ENCODE measurements around the gene TMEM50B.
"Not testable (repeated sequence)": the region's sequence is repeated elsewhere in the genome, so short reads cannot be mapped to it uniquely, and the experiment has no call there.

TMEM50B gene

GRCh38 chr21:33478182-33478581 lies 1.6 kb downstream of the TMEM50B start:
- DNase-seq (ENCODE audit: low read depth), result no peak

GRCh38 chr21:33477066-33477465 lies 2.7 kb downstream of the TMEM50B start:
- no peak for DNase-seq (ENCODE audit: low read depth)

- DNase-seq (ENCODE audit: low read depth), result no peak
These were observed 6.4 kb downstream of the TMEM50B start for GRCh38 chr21:33473344-33473743.

GRCh38 chr21:33470701-33471100 lies 9.1 kb downstream of the TMEM50B start:
- no peak for DNase-seq (ENCODE audit: low read depth)

- not testable (repeated sequence) for DNase-seq (ENCODE audit: low read depth)
These were observed 10.6 kb downstream of the TMEM50B start for GRCh38 chr21:33469183-33469582.

GRCh38 chr21:33461538-33462250 lies 18.1 kb downstream of the TMEM50B start:
- no peak for DNase-seq (ENCODE audit: low read depth)

GRCh38 chr21:33458861-33459260 lies 20.9 kb downstream of the TMEM50B start:
- no peak for DNase-seq (ENCODE audit: low read depth)

- no peak for DNase-seq (ENCODE audit: low read depth)
These were observed 23.9 kb downstream of the TMEM50B start for GRCh38 chr21:33455686-33456446.

- DNase-seq (ENCODE audit: low read depth), result no peak
These were observed 27.4 kb downstream of the TMEM50B start for GRCh38 chr21:33452362-33452761.

GRCh38 chr21:33451634-33452071 lies 28.1 kb downstream of the TMEM50B start:
- DNase-seq (ENCODE audit: low read depth), result no peak

- no peak for DNase-seq (ENCODE audit: low read depth)
These were observed 30.2 kb downstream of the TMEM50B start for GRCh38 chr21:33449616-33450015.

- not testable (repeated sequence) for DNase-seq (ENCODE audit: low read depth)
These were observed 33.2 kb downstream of the TMEM50B start for GRCh38 chr21:33446620-33447019.

- DNase-seq (ENCODE audit: low read depth), result no peak
These were observed 35.3 kb downstream of the TMEM50B start for GRCh38 chr21:33444499-33444898.

GRCh38 chr21:33443194-33443593 lies 36.6 kb downstream of the TMEM50B start:
- DNase-seq (ENCODE audit: low read depth), result no peak

- no peak for DNase-seq (ENCODE audit: low read depth)
These were observed 38.0 kb downstream of the TMEM50B start for GRCh38 chr21:33441489-33442477.

GRCh38 chr21:33437140-33437539 lies 42.6 kb downstream of the TMEM50B start:
- DNase-seq (ENCODE audit: low read depth), result no peak

- DNase-seq (ENCODE audit: low read depth), result no peak
These were observed 44.9 kb downstream of the TMEM50B start for GRCh38 chr21:33434770-33435360.

GRCh38 chr21:33433425-33434114 lies 46.2 kb downstream of the TMEM50B start:
- no peak for DNase-seq (ENCODE audit: low read depth)

- no peak for DNase-seq (ENCODE audit: low read depth)
These were observed 46.8 kb downstream of the TMEM50B start for GRCh38 chr21:33433001-33433400.

GRCh38 chr21:33432496-33432895 lies 47.3 kb downstream of the TMEM50B start:
- no peak for DNase-seq (ENCODE audit: low read depth)

GRCh38 chr21:33430858-33431257 lies 48.9 kb downstream of the TMEM50B start:
- DNase-seq (ENCODE audit: low read depth), result no peak
